Midbrain (tissue), 1 donor: ENCODE measurements around the gene SEC16B.
"Not testable (repeated sequence)": the region's sequence is repeated elsewhere in the genome, so short reads cannot be mapped to it uniquely, and the experiment has no call there.

Source experiments
- DNase-seq: peaks from one replicate; lab custom pipeline; 2025; lab: John Stamatoyannopoulos, UW

The SEC16B gene, protein sequence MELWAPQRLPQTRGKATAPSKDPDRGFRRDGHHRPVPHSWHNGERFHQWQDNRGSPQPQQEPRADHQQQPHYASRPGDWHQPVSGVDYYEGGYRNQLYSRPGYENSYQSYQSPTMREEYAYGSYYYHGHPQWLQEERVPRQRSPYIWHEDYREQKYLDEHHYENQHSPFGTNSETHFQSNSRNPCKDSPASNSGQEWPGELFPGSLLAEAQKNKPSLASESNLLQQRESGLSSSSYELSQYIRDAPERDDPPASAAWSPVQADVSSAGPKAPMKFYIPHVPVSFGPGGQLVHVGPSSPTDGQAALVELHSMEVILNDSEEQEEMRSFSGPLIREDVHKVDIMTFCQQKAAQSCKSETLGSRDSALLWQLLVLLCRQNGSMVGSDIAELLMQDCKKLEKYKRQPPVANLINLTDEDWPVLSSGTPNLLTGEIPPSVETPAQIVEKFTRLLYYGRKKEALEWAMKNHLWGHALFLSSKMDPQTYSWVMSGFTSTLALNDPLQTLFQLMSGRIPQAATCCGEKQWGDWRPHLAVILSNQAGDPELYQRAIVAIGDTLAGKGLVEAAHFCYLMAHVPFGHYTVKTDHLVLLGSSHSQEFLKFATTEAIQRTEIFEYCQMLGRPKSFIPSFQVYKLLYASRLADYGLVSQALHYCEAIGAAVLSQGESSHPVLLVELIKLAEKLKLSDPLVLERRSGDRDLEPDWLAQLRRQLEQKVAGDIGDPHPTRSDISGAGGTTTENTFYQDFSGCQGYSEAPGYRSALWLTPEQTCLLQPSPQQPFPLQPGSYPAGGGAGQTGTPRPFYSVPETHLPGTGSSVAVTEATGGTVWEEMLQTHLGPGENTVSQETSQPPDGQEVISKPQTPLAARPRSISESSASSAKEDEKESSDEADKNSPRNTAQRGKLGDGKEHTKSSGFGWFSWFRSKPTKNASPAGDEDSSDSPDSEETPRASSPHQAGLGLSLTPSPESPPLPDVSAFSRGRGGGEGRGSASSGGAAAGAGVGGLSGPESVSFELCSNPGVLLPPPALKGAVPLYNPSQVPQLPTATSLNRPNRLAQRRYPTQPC

DNA sequence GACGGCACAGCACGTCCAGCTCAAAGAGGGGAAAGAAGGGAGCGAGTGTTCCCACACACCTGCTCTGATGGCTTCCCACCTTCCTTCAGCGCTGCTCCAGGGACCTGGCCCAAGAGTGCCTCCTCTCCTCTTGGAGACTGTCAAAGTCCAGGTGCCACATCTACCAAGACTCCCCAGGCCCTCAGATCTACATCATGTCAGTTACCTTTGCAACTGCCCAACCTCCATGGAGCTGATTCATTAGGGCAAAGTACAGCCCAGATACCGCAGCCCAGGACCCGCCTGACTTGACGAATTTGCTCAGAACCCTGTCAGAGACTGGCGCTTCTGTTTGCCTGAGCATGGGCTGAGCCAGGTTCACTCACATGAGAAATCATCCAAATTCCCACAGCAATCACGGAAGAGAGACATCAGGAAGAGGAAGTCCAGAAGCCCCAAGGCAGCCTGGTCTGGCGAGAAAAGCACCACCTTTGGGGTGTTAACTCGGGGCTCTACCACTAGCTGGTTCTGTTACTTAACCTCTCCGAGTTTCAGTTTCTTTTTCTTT is at the start of gene SEC16B:
Gene SEC16B (minus strand): TSS at position 234 of the 547 bp plus-strand sequence. CDS start 2,077 bp downstream, outside the sequence.
- no peak for DNase-seq

DNA sequence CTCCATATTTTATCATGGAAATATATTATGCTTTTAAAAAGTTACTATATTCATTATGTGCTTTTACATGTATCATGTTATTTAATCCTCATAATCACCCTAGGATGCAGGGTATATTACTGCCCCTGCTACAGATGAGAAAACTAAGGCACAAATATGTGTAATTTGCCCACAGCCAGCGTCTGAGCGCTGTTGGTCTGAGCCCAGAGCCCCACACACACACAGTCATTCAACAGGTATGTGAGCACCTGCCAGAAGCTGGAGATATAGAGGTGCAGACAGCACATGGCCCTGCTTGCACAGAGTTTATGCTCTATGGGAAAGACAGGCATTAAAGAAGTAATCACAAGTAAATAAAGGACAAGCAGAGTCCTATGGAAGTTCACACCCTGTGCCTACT is 49.8 kb upstream of the SEC16B start:
- DNase-seq = no peak

DNA sequence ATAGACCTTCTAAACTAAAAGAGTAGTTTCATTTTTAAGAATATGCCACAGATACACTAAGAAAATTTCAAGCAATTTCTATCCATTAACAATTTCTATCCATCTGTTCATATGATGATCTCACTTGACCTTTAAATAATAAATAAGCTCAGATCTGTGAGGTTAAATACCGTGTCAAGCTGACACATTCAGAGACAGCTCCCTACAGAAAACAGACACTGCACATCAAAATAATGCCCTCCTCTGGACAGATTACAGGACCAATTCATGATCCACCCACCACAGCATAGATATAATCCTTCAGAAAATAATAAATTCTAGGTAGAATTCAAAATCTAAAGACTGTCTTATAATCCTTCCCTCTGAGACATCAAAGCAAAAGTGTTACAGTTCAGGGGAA is 49.4 kb upstream of the SEC16B start:
- no peak for DNase-seq

DNA sequence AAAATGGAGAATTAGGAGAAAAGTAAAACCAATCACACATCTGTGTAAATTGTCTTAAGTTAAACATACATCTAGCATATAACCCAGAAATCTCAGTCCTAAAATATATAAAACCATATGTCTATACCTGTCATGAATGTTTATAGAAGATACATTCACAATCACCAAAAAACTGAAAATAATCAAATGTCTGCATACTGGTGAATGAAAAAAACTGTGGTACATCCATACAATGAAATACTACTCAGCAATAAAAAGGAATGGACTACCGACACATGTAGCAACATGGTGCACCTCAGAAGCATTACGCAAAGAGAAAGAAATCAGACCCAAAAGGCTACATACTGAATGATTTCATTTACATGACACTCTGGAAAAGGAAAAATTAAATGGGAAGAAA is 47.7 kb upstream of the SEC16B start:
- no peak for DNase-seq

DNA sequence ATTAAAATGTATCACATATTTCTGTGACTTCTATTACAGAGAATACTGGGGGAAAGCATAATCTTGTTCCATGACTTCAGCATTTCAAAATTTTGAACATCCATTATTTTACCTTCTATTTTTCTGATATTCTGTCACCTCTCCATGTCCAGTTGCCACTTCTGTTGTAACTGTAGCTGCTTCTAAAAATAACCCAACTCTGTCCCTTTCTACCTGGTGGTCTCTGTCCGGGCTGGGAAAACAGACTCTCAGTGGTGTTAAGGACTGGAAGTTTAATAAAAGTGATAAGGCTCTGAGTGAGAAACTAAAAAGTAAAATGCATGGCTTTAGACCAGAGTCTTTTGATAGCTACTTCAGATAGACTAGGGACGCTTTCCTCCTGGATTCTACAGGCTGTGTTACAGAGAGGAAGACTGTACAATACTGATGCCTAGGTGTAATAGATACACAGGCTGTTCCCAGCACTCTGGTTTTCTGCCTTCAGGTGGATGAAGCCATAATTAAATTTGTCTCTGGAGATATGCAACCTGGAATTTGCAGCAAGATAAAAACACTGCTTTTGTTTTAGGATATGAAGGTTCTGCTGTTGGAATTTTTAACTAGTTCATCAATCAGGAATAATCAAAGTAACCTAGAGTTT is 42.1 kb upstream of the SEC16B start:
- DNase-seq = no peak

DNA sequence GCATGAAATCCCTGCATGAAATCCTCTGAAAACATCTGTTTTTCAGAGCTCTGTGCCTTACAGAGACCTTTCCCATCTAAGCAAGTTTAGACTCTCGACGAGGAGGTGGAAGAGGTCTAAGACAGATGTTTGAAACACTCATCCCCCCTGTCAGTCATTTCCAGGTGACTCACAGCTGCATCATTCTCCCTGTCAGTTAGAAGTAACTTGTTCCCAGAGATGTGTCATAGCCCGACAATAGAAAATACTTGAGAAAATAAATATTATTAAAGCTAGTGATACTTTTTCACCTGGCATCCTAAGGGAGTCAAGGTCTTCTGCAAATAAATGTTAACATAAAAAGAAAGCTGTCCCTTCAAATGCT is 41.6 kb upstream of the SEC16B start:
- no peak for DNase-seq

DNA sequence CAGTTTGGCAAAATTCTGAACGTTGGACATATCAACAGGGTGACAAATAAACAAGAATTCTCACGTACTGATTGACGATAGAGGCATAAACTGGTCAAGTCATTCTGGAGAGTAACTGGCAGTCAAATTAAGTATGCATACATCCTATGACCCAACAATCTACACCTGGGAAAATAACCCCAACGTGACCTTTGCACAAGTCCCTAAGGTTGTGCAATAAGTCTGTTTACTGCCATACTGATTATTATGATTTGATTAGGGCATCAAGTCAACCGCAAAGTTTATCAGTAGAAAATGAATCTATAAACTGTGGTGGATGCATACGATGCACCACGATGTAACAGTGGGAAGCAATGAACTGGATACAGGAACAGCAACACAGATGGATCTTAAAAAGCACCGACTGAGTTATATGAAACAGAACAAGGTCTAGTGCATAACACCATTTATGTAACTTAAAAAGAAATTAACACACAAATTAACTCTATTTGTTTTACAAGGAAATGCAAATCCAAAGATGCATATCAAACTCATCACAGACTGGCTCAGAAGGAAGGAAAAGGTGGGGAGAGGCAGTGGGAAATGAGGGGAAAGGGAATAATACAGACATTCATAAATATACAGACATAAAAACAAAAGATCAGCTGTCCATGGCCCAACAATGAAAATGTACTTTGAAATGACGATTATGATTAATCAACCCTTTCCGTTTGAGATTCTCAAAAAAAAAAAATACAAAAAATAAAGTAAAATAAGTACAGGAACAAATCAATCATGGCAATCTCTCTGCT is 41.0 kb upstream of the SEC16B start:
- no peak for DNase-seq

DNA sequence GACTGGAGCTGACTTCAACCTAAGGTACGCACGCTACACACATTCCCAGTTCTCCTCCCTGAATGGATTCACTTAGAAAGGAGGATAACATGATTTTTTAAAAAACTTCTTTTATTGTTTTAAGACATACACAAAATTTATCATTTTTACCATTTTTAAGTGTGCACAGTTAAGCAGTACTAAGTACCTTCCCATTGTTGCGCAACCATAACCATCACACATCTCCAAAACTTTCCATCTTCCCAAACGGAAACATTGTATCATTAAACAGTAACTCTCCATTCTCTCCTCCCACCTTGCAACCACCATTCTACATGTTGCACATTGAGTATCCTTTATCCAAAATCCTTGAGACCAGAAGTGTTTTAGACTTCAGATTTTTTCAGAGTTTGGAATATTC is 36.2 kb upstream of the SEC16B start:
- no peak for DNase-seq

DNA sequence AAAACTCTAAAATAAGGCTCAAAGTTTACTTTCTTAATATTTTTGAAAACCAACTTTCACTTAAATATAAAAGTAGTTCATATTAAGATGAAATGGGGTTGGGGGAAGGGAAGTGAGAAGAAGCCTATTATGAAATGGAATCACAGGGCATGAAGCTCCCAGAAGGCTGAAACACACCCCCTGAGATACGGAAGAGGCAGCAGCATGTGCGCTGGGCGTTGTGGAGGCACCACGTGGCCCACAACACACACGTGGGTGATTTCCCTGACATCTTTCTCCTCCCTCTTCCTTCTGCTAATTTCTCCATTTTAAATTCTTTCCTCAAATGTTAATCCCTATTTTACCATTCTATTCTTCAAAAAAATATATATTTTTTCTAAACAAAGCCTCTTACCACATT is 35.6 kb upstream of the SEC16B start:
- no peak for DNase-seq

DNA sequence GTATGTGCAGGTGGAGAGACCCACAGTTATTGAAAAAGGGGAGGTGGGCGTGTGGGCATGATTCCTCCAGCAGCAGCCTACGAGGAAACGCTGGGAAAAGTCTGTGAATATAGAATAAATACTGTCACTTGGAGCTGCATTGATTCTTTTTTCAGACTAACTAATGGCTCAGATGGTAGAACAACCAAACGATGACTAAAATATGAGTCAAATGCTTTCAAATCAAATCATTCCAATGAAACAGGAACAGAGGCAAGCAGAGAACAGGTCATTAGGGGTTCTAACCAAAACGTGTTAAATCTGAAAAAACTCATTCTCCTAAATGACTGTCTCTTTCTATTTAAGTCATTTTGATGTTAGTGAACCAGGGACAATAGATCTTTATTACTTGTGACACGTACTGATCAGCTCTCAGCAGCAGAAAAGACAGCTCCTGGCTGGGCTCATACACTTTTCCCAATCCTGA is 35.1 kb upstream of the SEC16B start:
- no peak for DNase-seq

DNA sequence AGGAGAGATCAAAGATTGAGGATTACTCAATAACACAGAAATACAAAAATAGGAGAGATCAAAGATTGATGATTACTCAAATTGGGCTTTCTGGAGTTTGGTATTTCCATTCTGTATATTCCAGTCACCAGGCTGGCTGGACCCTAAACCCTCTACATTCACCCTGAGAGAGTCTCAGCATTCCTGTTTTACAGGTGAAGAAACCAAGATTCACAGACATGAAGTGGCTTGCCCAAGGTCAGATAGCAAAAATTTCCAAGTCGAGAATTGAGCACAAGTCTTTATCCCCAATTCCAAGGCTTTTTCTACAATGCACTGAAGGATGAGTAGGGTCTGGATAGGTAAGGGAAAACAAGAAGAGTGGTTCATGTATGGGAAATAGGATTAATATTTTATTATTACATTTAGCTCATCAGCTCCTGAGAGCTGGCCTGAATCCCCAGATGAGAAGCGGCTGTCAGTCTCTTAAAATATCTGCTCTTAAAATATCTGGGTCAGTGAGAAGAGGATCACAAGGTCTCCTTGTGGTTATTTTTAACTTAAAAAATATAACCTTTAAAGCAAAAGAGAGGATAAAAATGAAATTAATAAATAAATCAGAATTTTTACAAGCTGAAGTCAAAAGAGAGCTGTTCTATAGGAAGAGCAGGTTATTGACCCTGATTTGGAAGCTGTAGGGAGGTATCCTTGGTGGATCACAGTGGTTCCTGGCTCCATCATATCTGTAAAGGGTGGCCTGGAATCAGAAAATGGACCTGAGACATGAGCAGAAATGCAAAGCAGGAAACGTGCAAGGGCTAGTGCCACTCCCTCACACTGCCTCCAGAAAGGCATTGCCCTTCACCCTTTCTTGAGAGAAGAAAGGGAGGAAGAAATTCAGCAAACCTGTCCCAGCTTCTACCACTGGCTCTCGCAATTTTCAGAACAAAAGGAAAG is 29.1 kb upstream of the SEC16B start:
- DNase-seq = no peak

DNA sequence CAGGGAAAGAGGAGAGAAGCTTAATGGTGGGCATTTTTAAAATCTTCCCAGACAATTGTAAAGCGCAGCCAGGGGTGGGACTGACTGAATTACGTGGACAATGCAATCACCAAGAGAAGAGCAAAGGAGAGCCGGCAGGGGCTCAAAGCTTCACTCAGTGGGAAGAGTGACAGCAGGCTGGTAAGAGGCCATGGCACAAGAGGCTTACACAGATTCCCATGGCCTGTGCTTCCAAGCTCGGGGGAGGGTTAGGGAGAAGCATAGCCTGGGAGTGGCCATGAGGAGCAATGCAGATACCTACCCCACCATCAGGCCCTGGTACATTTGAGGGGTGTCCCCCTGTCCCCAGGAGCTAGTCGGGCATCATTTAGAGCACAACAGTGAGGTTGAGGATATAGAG is 27.1 kb upstream of the SEC16B start:
- DNase-seq = no peak

DNA sequence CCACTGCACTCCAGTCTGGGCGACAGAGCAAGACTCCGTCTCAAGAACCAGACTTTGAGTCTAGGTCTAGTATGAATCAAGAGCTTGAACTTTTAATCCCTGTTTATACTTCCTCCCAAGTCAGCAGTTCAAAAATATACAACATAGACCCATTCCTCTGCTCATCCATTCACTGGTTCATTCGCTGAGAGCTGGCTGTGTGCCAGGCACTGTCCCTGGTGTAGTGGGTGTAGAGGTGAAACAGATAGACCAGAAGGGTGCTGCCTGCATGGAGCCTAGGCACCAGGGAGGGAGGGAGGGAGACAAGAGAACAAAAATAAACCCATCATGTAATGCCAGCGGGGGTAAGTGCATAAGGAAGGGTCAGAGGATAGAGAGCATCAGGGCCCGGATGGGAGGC is 25.5 kb upstream of the SEC16B start:
- no peak for DNase-seq

DNA sequence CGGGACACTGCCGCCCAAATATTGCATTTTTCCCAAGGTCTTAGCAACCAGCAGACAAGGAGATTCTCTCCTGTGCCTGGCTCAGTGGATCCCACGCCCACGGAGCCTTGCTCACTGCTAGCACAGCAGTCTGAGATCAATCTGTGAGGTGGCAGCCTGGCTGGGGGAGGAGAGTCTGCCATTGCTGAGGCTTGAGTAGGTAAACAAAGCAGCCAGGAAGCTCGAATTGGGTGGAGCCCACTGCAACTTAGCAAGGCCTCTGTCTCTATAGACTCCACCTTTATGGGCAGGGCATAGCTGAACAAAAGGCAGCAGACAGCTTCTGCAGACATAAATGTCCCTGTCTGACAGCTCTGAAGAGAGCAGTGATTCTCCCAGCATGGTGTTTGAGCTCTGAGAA is 16.4 kb upstream of the SEC16B start:
- not testable (repeated sequence) for DNase-seq

DNA sequence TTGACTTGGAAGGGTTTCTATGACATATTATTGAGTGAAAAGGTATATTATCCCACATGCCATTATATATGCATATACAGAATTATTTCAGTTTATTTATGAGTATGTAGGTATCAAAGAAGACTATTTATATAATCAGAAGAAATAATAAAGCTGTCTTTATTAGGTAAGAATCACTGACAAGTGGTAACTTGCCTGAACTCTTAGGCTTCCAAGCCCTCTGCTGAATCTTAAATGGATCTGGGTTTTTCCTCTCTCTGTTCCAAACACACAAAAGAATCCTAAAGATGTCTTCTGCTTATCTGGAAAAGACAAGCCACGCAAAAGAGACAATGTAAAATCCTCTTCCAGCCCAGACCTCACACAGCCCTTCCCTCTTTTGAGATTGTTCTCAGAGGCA is 14.9 kb upstream of the SEC16B start:
- DNase-seq = no peak

DNA sequence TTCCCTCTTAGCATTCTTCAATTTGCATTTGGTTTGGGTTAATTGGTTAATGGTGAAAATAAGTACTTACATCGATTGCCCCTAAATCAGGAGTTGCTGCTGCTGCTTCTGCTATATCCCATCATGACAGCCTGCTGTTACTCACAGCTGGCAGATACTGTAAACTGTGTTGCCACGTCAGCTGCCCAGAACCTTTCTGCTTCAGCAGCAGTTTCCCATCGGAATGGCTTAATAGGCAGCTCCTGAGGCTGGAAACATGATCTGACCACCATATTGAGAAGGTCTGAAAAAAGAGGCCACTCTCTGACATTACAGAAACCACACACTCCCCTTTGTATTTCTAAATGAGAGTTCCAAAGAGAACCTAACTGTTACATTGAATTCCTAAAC is 14.3 kb upstream of the SEC16B start:
- peak; percentile 69 for DNase-seq

DNA sequence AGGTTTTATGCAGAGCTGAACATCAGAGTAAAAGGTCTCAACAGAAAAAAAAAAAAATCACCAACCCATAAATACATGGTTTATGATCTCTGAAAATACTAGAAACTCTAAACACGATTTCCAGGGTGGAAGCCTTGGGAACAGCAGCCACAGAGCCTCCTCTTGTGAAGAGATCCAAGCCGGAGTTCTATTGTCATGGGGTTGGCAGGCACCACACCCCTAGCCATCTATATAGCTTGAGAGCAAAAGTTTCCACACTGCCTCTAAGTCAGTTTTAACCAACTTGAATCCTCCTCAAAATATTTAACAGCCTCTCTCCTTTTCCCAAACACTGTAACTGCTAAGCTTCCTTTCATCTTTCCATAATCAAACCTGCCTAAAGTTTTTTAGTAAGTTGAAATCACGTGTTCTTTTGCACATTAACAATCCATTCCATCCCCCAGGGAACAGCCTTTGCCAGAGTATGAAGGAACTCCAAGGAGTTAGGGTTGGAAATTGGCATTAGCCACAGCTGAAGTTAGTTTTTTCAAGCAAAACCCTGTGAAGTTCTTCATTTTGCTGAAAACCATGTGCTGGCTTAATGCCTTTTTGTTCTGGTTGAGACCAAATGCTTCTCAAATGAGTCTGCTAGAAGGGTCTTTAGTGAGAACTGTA is 13.8 kb upstream of the SEC16B start:
- DNase-seq = no peak

DNA sequence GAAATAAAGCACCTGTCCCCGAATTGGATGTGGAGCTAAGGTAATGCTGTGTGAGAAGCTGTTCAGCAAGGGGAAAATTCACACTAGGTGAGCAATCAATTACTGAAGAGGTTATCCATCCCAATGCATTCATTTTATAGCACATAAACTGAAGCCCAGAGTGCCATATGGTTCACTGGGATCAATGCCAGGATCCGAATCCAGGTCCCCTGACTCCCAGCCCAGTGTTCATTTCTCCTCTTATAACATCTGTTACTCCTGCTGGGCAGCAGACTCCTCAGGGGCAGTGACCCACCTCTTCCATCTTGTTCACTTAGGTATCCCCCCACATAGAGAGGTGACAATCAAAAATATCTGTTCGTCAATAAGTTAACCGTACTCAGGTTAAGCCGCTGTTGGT is 13.2 kb upstream of the SEC16B start:
- DNase-seq = no peak

DNA sequence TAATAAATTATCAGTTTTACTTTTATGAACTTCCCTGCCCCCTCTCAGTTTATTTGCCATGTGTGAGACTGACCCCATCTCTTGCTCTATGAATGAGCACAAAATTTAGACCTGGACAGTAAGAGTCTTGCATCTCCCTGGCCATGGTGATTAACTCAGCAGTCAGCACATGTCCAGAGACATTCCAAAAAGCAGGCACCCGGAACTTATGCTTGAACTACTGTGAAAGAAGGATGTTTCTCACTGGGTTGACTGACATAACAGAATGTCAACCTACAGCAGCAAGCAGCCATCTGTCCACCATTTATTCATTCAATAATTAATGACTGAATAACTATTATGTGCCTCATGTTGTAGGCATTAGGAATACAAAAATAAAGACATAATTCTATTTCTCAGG is 11.3 kb upstream of the SEC16B start:
- no peak for DNase-seq

DNA sequence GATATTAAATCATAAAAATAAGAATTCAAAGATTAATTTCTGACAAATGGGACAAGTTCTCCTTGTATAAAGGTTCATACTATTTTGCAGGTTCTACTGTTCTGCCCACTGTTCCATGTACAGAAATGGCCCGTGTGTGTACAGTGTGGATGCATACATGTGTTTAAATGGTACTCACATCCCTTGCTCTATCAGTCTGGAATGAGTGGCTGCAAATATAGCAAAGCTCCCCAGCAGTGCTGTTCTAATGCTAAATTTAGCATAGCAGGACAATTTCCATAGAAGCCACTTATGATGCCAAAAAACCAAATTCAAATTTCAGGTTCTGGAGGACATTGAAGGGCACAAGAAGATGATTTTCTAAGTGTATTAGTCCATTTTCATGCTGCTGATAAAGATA is 9.4 kb upstream of the SEC16B start:
- no peak for DNase-seq
